ENCODE measurements around the gene FAM43A.

- no peak for TF ChIP-seq CTCF (conservative IDR thresholded peaks at IDR 0.05; ENCODE audit: low read length)
- TF ChIP-seq EZH2phosphoT487 (IDR thresholded peaks at IDR 0.05; ENCODE audit: borderline replicate concordance, low read depth, low read length) = no peak
Measured at GRCh38 chr3:194675680-194676079, 10.0 kb upstream of the FAM43A start.

Data from OCI-LY7 (cell line).